Stimulated activated CD8-positive, alpha-beta memory T cell treated with anti-CD3 and anti-CD28 coated beads, Interleukin-12 subunit alpha, Interleukin-12 subunit beta, amount 100 ng/mL, for 4 hours (primary cell): Measurements from ENCODE around the gene SYNE3.

Experiments used
- DNase-seq: peaks from one replicate; pipeline ENCODE4 v3.0.0-alpha.2; 2020; ENCODE audit warnings: low read depth

Gene SYNE3

GRCh38 chr14:95541346-95541745 is 24.9 kb upstream of the SYNE3 start:
- no peak for DNase-seq

- no peak for DNase-seq
Observed at GRCh38 chr14:95540236-95540855, 23.9 kb upstream of the SYNE3 start.

GRCh38 chr14:95538801-95539509 is 22.5 kb upstream of the SYNE3 start:
- DNase-seq, result no peak

- no peak for DNase-seq
Observed at GRCh38 chr14:95537298-95538089, 21.0 kb upstream of the SYNE3 start.

GRCh38 chr14:95536671-95537070 is 20.2 kb upstream of the SYNE3 start:
- no peak for DNase-seq

- no peak for DNase-seq
Observed at GRCh38 chr14:95536036-95536593, 19.7 kb upstream of the SYNE3 start.

GRCh38 chr14:95535226-95536021 is 19.0 kb upstream of the SYNE3 start:
- no peak for DNase-seq

- DNase-seq, result peak; percentile 93
Observed at GRCh38 chr14:95534299-95535225, 18.1 kb upstream of the SYNE3 start, which contains the start of gene GLRX5. GLRX5 (plus strand) TSS chr14:95535050; CDS start chr14:95535090, 40 bp downstream.

- DNase-seq, result no peak
Observed at GRCh38 chr14:95533822-95534221, 17.4 kb upstream of the SYNE3 start.

GRCh38 chr14:95533391-95533821 is 17.0 kb upstream of the SYNE3 start:
- DNase-seq, result no peak

GRCh38 chr14:95531969-95532368 is 15.5 kb upstream of the SYNE3 start:
- no peak for DNase-seq

GRCh38 chr14:95531473-95531872 is 15.0 kb upstream of the SYNE3 start:
- no peak for DNase-seq

GRCh38 chr14:95530473-95531276 is 14.2 kb upstream of the SYNE3 start:
- no peak for DNase-seq

- DNase-seq, result no peak
Observed at GRCh38 chr14:95529216-95529615, 12.8 kb upstream of the SYNE3 start.

- no peak for DNase-seq
Observed at GRCh38 chr14:95527387-95528002, 11.0 kb upstream of the SYNE3 start.

- DNase-seq, result no peak
Observed at GRCh38 chr14:95526483-95527386, 10.3 kb upstream of the SYNE3 start.

GRCh38 chr14:95525999-95526398 is 9.5 kb upstream of the SYNE3 start:
- no peak for DNase-seq
